GM12801 (cell line): ENCODE measurements around the gene PPP1R1A.

Experiments used
- TF ChIP-seq, protein P1 (sequence below): IDR thresholded peaks from one replicate; pipeline ENCODE4 v1.5.1; 2011; ENCODE audit warnings: control low read depth; ENCODE audit not compliant: insufficient read length; ENCODE audit errors: extremely low read depth

Gene PPP1R1A

DNA sequence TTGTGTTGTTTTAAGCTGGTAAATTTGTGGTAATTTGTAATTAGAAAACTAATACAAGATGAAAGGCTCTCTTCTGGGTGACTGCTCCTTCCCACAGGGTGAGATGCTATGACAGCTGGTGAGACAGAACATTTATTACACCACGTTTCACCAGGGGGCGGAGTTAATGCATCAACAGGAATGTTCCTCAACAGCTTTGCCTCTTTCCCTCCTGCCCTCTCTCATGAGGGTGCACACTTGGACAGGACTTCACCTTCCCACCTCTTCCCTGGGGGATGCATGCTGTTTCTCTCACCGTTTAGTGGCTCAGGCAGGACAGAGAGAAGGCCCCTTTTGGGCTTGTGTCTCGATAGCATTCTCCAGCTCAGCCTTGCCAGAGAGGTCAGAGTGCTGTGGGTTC lies 13.4 kb upstream of the PPP1R1A start:
- TF ChIP-seq, protein P1, sequence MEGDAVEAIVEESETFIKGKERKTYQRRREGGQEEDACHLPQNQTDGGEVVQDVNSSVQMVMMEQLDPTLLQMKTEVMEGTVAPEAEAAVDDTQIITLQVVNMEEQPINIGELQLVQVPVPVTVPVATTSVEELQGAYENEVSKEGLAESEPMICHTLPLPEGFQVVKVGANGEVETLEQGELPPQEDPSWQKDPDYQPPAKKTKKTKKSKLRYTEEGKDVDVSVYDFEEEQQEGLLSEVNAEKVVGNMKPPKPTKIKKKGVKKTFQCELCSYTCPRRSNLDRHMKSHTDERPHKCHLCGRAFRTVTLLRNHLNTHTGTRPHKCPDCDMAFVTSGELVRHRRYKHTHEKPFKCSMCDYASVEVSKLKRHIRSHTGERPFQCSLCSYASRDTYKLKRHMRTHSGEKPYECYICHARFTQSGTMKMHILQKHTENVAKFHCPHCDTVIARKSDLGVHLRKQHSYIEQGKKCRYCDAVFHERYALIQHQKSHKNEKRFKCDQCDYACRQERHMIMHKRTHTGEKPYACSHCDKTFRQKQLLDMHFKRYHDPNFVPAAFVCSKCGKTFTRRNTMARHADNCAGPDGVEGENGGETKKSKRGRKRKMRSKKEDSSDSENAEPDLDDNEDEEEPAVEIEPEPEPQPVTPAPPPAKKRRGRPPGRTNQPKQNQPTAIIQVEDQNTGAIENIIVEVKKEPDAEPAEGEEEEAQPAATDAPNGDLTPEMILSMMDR = no peak

- TF ChIP-seq, protein P1 = no peak
Measured at GRCh38 chr12:54598970-54599369, 10.5 kb upstream of the PPP1R1A start.

DNA sequence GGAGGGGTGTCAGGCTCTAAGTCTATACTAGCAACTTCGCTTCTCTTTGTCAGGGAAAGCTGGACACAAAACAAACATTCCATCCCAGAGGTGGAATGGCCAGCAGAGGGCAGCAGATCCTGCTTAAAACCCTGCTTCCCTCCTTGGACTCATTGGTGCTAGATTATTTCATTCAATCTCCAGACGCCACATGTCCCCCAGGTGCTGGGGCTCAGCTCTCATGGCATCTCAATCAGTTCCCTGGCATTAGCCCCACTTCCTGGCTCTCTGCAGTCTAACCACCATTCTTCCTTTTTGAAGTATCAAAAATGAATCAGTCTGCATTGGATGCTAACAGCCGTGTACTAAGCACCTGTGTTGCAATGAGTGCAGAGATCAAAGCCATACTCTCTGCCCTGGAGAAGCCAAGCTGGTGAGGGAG lies 8.1 kb upstream of the PPP1R1A start:
- TF ChIP-seq, protein P1 = no peak

- TF ChIP-seq, protein P1 = no peak
Measured at GRCh38 chr12:54595471-54595870, 7.0 kb upstream of the PPP1R1A start.

- TF ChIP-seq, protein P1 = no peak
Measured at GRCh38 chr12:54593725-54594124, 5.3 kb upstream of the PPP1R1A start.

DNA sequence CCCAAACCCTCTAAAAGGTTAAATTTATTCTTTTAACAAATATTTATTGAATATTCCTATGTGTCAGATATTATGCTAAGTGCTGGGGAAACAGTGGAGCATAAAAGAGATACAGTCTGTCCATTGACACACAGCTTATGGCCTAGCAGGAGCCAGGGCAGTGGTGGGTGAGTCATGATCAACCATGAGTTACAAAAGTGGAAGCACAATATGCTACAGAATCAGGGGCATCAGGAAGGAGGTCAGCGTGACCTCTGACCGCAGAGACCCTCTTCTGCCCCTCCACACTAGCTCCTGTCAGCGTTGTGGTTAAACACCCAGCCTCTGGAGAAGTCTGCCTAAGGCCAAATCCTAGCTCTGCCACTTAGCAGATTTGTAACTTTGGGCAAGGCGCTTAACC lies 4.7 kb upstream of the PPP1R1A start:
- TF ChIP-seq, protein P1 = no peak

DNA sequence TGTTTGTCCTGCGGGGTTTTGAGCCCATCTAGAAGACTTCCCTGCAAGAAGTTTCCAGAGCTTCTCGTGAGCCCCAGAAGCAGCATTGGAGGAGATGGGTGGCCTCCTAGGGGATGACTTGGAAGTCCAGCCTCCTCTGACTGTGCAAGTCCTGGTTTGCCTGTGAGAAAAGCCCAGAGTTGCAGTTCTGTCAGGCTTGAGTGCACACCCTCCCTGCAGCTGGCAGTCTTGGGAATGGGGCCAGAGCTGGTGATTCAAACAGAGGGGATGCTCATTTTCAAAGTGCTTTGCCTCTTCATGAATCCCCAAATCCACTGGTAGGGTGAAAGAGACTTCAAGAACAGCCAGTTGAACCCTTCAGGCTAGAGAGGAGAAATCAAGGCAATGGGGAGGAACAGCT lies 3.9 kb upstream of the PPP1R1A start:
- TF ChIP-seq, protein P1 = no peak

DNA sequence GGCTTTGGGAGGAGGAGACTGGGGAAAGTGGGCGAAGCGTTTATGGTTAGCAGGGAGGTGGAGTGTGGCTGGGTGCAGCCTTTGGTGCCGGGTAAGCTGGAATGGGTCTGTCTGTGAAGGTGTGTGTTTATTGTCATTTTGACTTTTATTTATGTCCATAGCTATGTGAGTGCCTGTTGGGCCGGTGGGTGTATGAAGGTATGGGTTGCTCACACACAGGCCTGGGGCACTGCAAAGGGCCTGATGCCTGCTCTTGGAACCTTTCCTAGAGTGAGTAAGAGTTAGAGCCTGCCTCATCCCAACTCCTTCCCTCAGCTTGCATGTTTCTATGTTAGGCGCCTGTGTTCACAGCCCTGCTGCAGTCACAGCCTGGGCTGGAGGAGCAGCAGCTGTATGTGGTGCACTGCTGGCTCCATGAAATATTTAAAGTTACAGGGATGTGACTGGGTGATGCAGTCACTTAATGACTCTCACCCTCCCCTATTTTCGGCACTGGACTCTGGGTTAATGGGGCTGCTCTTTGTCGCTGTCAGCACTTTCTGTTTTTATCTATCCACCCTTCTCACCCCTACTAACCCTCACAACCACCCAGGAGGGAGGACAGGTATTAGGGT lies 2.6 kb upstream of the PPP1R1A start:
- TF ChIP-seq, protein P1 = no peak
